CD14-positive monocyte (primary cell): ENCODE results near the gene NLRC5. TPM values are rescaled to one million over a fixed set of nuclear protein-coding genes. Genes with fewer than 3 reads are reported as not detected.

Experiments
- DNase-seq, 3 donors: peaks; one replicate each; pipeline ENCODE4 v3.0.0-alpha.2; 2011 to 2022
- H2AFZ ChIP-seq: 2 replicates; pipeline ENCODE4 v1.6.0; 2012; ENCODE audit warnings: mild to moderate bottlenecking, low read depth, low read length, inconsistent platforms; ENCODE audit not compliant: insufficient read depth, poor library complexity, severe bottlenecking
- H3K27ac ChIP-seq, 2 donors: 1 replicate in 1 of 2; 2 replicates in 1 of 2; pipeline ENCODE4 v1.5.1; 2012 to 2013; ENCODE audit warnings: low read length in 2 of 2, control low read depth in 1 of 2, inconsistent platforms in 1 of 2, low read depth in 1 of 2, mild to moderate bottlenecking in 1 of 2
- H3K27me3 ChIP-seq, 2 donors: one replicate each; pipeline versions ENCODE4 v1.6.0 to v1.6.1; 2011 to 2013; ENCODE audit warnings: low read length in 2 of 2; ENCODE audit not compliant: control insufficient read depth in 2 of 2, insufficient read depth in 2 of 2
- H3K36me3 ChIP-seq, 2 donors: replicated peaks in 1 of 2; 1 replicate in 1 of 2; 2 replicates in 1 of 2; pipeline versions ENCODE4 v1.5.1 to v1.6.1; 2012 to 2013; ENCODE audit warnings: low read length in 2 of 2, control low read depth in 1 of 2, inconsistent platforms in 1 of 2, mild to moderate bottlenecking in 1 of 2; ENCODE audit not compliant: insufficient read depth in 2 of 2, control insufficient read depth in 1 of 2
- H3K4me1 ChIP-seq, 2 donors: 1 replicate in 1 of 2; 2 replicates in 1 of 2; pipeline versions ENCODE4 v1.5.1 to v1.6.1; 2012 to 2013; ENCODE audit warnings: low read length in 2 of 2, control low read depth in 1 of 2, inconsistent platforms in 1 of 2, mild to moderate bottlenecking in 1 of 2, moderate library complexity in 1 of 2; ENCODE audit not compliant: insufficient read depth in 2 of 2, control insufficient read depth in 1 of 2
- H3K4me2 ChIP-seq: replicated peaks from 2 replicates; pipeline ENCODE3; 2012; ENCODE audit warnings: low read length, moderate library complexity, mild to moderate bottlenecking; ENCODE audit not compliant: poor library complexity, severe bottlenecking; ENCODE audit errors: extremely low read depth
- H3K4me3 ChIP-seq, 3 experiments: fragments of 200-600 bp in 1 of 3; sonication (generic) in 1 of 3; replicated peaks in 1 of 3; 1 replicate in 2 of 3; 2 replicates in 1 of 3; pipeline ENCODE4 v1.5.1; 2011 to 2013; ENCODE audit warnings: low read length in 3 of 3, mild to moderate bottlenecking in 3 of 3, control low read depth in 2 of 3, low read depth in 2 of 3, inconsistent platforms in 1 of 3, moderate library complexity in 1 of 3
- H3K79me2 ChIP-seq: 2 replicates; pipeline ENCODE4 v1.6.0; 2012; ENCODE audit warnings: mild to moderate bottlenecking, control low read depth, inconsistent platforms, low read length, moderate library complexity; ENCODE audit not compliant: insufficient read depth
- H3K9ac ChIP-seq: 2 replicates; pipeline ENCODE4 v1.6.0; 2017; ENCODE audit warnings: low read length, mild to moderate bottlenecking; ENCODE audit not compliant: insufficient read depth, poor library complexity, severe bottlenecking
- H3K9me3 ChIP-seq, 2 donors: replicated peaks in 1 of 2; 1 replicate in 1 of 2; 2 replicates in 1 of 2; pipeline versions ENCODE4 v1.5.1 to v1.6.1; 2012 to 2013; ENCODE audit warnings: low read length in 2 of 2, control low read depth in 1 of 2; ENCODE audit not compliant: control insufficient read depth in 1 of 2, insufficient read depth in 1 of 2
- H4K20me1 ChIP-seq: 2 replicates; pipeline ENCODE4 v1.6.0; 2012; ENCODE audit warnings: mild to moderate bottlenecking, low read length, control low read depth, moderate library complexity; ENCODE audit not compliant: insufficient read depth
- H3K27ac Mint-ChIP-seq, 7 donors: one replicate each; pipeline ENCODE4 v1.8.0; 2020; ENCODE audit warnings: mild to moderate bottlenecking in 7 of 7, mixed read lengths in 7 of 7, moderate library complexity in 6 of 7, inconsistent platforms in 2 of 7
- H3K27me3 Mint-ChIP-seq, 3 donors: one replicate each; pipeline ENCODE4 v1.8.0; 2021 to 2022; ENCODE audit warnings: low read depth in 3 of 3, mild to moderate bottlenecking in 3 of 3, mixed read lengths in 3 of 3, moderate library complexity in 3 of 3, inconsistent platforms in 1 of 3
- H3K36me3 Mint-ChIP-seq, 2 donors: one replicate each; pipeline ENCODE4 v1.8.0; 2020; ENCODE audit warnings: mixed read lengths in 2 of 2, inconsistent platforms in 1 of 2, mild to moderate bottlenecking in 1 of 2
- H3K4me1 Mint-ChIP-seq: one replicate; pipeline ENCODE4 v1.8.0; 2020; ENCODE audit warnings: mild to moderate bottlenecking, mixed read lengths
- H3K4me3 Mint-ChIP-seq, 2 donors: one replicate each; pipeline ENCODE4 v1.8.0; 2020; ENCODE audit warnings: mild to moderate bottlenecking in 2 of 2, mixed read lengths in 2 of 2, moderate library complexity in 1 of 2
- H3K9me3 Mint-ChIP-seq, 7 donors: one replicate each; pipeline ENCODE4 v1.8.0; 2020 to 2022; ENCODE audit warnings: mixed read lengths in 7 of 7, mild to moderate bottlenecking in 6 of 7, moderate library complexity in 6 of 7, inconsistent platforms in 2 of 7
- WGBS: methylation state at CpG from one replicate; pipeline ENCODE4 v1.1.5; 2013; ENCODE audit warnings: missing lambda C conversion rate; ENCODE audit not compliant: insufficient coverage; 5-methylcytosine and 5-hydroxymethylcytosine counted together
- intact Hi-C, 2 donors: fragments of 100-400 bp; cut with micrococcal nuclease; formaldehyde crosslinking; loops; one replicate each; pipeline versions ENCODE4 v1.15.0 to v1.15.1; 2023
- polyA plus RNA-seq, 3 donors: library from polyadenylated mRNA; depleted of rRNA in 1 of 3; unstranded in 2 of 3; stranded (reverse) in 1 of 3; fragments of 300-500 nt in 2 of 3; fragments of >200 nt in 1 of 3; fragmentation: Illumina TruSeq in 2 of 3; gene quantifications; 1 replicate in 2 of 3; 2 replicates in 1 of 3; pipeline ENCODE4 v1.2.3, GENCODE V29; 2012 to 2021
- TF ChIP-seq, protein P1 (sequence below): fragments of 200-600 bp; IDR thresholded peaks from one replicate; pipeline ENCODE4 v1.8.0; 2022; ENCODE audit warnings: antibody characterized with exemption, mild to moderate bottlenecking

Gene NLRC5
- polyA plus RNA-seq, 3 donors: 10.3 to 171 (median 21.6) TPM

GRCh38 chr16:57126411-57126810 is 137.1 kb downstream of the NLRC5 start:
- Mint-ChIP-seq H3K9me3 (peaks cover 0 to 2% (median 0%) of the 10 kb centered on the region in 7 donors), H3K27ac (peak overlapping the region in 1 of 7 donors; percentile 10), H3K27me3 (peaks cover 0 to 1% (median 0%) of the 10 kb centered on the region in 3 donors), H3K36me3 (peaks cover 70 to 82% of the 10 kb centered on the region in 2 donors), H3K4me3 (no peak overlapping the region), H3K4me1 (peaks cover 16% of the 10 kb centered on the region)
- Histone ChIP-seq H3K27ac (no peak overlapping the region), H3K4me2 (no peak overlapping the region), H3K9me3 (no peaks in the 10 kb centered on the region), H3K4me1 (peaks cover 5 to 6% of the 10 kb centered on the region in 2 donors), H2AFZ (no peak overlapping the region), H3K27me3 (no peaks in the 10 kb centered on the region), H3K36me3 (peaks cover 64 to 83% of the 10 kb centered on the region in 2 donors), H3K4me3 (no peak overlapping the region), H3K79me2 (no peaks in the 10 kb centered on the region), H3K9ac (no peak overlapping the region), H4K20me1 (no peaks in the 10 kb centered on the region)
- intact Hi-C loops: no loop called here
- TF ChIP-seq, protein P1, sequence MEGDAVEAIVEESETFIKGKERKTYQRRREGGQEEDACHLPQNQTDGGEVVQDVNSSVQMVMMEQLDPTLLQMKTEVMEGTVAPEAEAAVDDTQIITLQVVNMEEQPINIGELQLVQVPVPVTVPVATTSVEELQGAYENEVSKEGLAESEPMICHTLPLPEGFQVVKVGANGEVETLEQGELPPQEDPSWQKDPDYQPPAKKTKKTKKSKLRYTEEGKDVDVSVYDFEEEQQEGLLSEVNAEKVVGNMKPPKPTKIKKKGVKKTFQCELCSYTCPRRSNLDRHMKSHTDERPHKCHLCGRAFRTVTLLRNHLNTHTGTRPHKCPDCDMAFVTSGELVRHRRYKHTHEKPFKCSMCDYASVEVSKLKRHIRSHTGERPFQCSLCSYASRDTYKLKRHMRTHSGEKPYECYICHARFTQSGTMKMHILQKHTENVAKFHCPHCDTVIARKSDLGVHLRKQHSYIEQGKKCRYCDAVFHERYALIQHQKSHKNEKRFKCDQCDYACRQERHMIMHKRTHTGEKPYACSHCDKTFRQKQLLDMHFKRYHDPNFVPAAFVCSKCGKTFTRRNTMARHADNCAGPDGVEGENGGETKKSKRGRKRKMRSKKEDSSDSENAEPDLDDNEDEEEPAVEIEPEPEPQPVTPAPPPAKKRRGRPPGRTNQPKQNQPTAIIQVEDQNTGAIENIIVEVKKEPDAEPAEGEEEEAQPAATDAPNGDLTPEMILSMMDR: no peak
- DNase-seq: no peak
- 100% methylated on average over 1 of the region's 4 CpGs for WGBS

DNA sequence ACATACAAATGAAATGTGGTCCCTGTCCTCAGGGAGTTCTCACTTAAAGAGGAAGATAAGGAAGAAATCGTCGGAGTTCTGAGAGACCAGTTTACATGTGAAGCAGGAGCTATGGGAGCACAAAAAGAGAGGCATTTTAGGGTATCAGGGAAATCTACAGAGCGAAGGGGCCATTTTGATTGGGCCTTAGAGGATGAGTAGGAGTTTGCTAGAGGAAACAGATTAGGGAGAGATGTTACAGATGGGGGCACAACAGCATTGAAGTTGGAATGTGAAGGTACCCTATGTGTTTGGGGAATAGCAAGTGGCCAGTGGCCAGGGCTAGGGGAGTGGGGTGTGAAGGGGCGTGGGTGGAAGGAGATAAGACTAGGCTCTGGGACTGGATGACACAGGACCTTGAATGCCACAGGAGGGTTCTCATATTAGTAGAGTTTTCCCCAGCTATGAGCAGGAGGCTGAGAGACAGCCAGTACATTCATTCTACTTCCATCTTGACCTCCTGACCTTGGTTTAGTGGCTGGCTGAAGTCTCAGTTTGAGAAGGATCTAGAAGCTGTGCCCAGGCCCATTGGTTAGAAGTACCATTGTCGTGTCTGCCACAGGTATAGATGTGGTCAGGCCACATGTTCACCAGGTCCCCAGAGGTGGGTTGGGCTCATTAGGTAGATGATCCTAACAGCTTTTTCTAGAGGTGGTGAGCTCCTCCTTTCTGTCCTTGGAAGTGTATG is 137.8 kb downstream of the NLRC5 start:
- TF ChIP-seq, protein P1: no peak
- Mint-ChIP-seq H3K9me3 (peaks cover 0 to 2% (median 0%) of the 10 kb centered on the region in 7 donors), H3K4me1 (peaks cover 16% of the 10 kb centered on the region), H3K27ac (peak overlapping the region in 3 of 7 donors; percentile 14 to 47 (median 39)), H3K36me3 (peaks cover 68 to 81% of the 10 kb centered on the region in 2 donors), H3K27me3 (peaks cover 0 to 1% (median 0%) of the 10 kb centered on the region in 3 donors), H3K4me3 (no peak overlapping the region)
- Histone ChIP-seq H3K36me3 (peaks cover 59 to 83% of the 10 kb centered on the region in 2 donors), H3K27ac (peak overlapping the region in 1 of 2 donors; percentile 14), H3K27me3 (no peaks in the 10 kb centered on the region), H3K9ac (no peak overlapping the region), H3K79me2 (no peaks in the 10 kb centered on the region), H3K4me3 (no peak overlapping the region), H2AFZ (no peak overlapping the region), H3K4me2 (no peak overlapping the region), H3K9me3 (no peaks in the 10 kb centered on the region), H4K20me1 (no peaks in the 10 kb centered on the region), H3K4me1 (peaks cover 5 to 6% of the 10 kb centered on the region in 2 donors)
- no peak for DNase-seq
- intact Hi-C loops: no loop called here
- WGBS: 98% methylated on average over 5 of the region's 5 CpGs
